ENCODE measurements around the gene ZNF536. TPM values are rescaled to one million over a fixed set of nuclear protein-coding genes. Genes with fewer than 3 reads are reported as not detected.

ZNF536 gene
- total RNA-seq, 1 donor from 2014 or later: 28.1 TPM

GRCh38 chr19:30530751-30531150, 158.6 kb downstream of the ZNF536 start:
- DNase-seq: no peak

GRCh38 chr19:30535011-30535410, 162.8 kb downstream of the ZNF536 start:
- DNase-seq: no peak

- DNase-seq: no peak
Measured at GRCh38 chr19:30536975-30537374, 164.8 kb downstream of the ZNF536 start.

- no peak for DNase-seq
Measured at GRCh38 chr19:30539315-30539714, 167.1 kb downstream of the ZNF536 start.

- DNase-seq: no peak
Measured at GRCh38 chr19:30539981-30540380, 167.8 kb downstream of the ZNF536 start.

GRCh38 chr19:30540761-30541160, 168.6 kb downstream of the ZNF536 start:
- no peak for DNase-seq

GRCh38 chr19:30541575-30541974, 169.4 kb downstream of the ZNF536 start:
- no peak for DNase-seq

- DNase-seq: no peak
Measured at GRCh38 chr19:30543243-30543945, 171.2 kb downstream of the ZNF536 start.

GRCh38 chr19:30545752-30546151, 173.6 kb downstream of the ZNF536 start:
- DNase-seq: no peak

- DNase-seq: no peak
Measured at GRCh38 chr19:30546332-30546731, 174.1 kb downstream of the ZNF536 start.

- no peak for DNase-seq
Measured at GRCh38 chr19:30547246-30547645, 175.1 kb downstream of the ZNF536 start.

GRCh38 chr19:30549151-30549550, 177.0 kb downstream of the ZNF536 start:
- DNase-seq: no peak

- DNase-seq: no peak
Measured at GRCh38 chr19:30551271-30551670, 179.1 kb downstream of the ZNF536 start.

GRCh38 chr19:30552593-30552992, 180.4 kb downstream of the ZNF536 start:
- no peak for DNase-seq

- DNase-seq: no peak
Measured at GRCh38 chr19:30555075-30555790, 183.0 kb downstream of the ZNF536 start.

GRCh38 chr19:30555791-30556110, 183.6 kb downstream of the ZNF536 start:
- no peak for DNase-seq

GRCh38 chr19:30556230-30556711, 184.1 kb downstream of the ZNF536 start:
- peak; percentile 46 for DNase-seq

- DNase-seq: no peak
Measured at GRCh38 chr19:30557212-30557611, 185.0 kb downstream of the ZNF536 start.

GRCh38 chr19:30557927-30558557, 185.9 kb downstream of the ZNF536 start:
- DNase-seq: no peak

- no peak for DNase-seq
Measured at GRCh38 chr19:30558793-30559192, 186.6 kb downstream of the ZNF536 start.

GRCh38 chr19:30559446-30559845, 187.3 kb downstream of the ZNF536 start:
- DNase-seq: no peak

GRCh38 chr19:30562981-30563380, 190.8 kb downstream of the ZNF536 start:
- DNase-seq: no peak

GRCh38 chr19:30563691-30564090, 191.5 kb downstream of the ZNF536 start:
- DNase-seq: no peak

Data from occipital lobe (tissue), 2 donors.